ENCODE results near the gene MBTPS1.

Gene MBTPS1

DNA sequence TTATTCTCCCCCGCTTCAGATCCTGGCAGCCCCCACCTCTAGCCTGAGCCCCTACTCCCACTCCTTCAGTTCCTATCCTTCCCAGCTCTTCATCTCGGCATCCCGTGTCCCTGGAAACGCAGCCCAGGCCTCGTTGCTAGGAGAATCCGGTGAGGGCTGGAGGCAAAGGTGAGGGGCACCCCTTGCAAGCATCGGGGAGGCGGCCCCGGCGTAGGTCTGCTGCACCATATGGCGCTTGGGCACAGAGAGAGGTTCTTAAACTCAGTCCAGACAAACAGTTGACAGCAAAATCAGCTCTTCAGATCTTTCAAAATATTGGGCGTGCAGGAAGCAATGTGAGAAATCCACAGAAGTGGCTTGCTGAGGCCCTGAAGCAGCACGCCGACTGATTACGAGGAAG, 89.1 kb downstream of the MBTPS1 start:
- TF ChIP-seq EZH2 (IDR thresholded peaks at IDR 0.05; ENCODE audit: borderline replicate concordance, low read length), result no peak
- no peak for TF ChIP-seq CTCF (IDR thresholded peaks at IDR 0.05; ENCODE audit: low read length)
- no peaks in the 10 kb centered on the region for H3K36me3 ChIP-seq (ENCODE audit: insufficient read depth, low read length)

GRCh38 chr16:84026606-84027005, 90.1 kb downstream of the MBTPS1 start:
- no peak overlapping the region for H2AFZ ChIP-seq (ENCODE audit: low read length)
- no peaks in the 10 kb centered on the region for H3K4me1 ChIP-seq (ENCODE audit: insufficient read depth, low read length, severe bottlenecking)
- H3K36me3 ChIP-seq (ENCODE audit: insufficient read depth, low read length), result no peaks in the 10 kb centered on the region; the same call in 1 of the 2 replicates
- H3F3A ChIP-seq (ENCODE audit: insufficient read depth, low read length), result no peaks in the 10 kb centered on the region
- H3K9ac ChIP-seq (ENCODE audit: low read length), result no peak overlapping the region
- H3K9me2 ChIP-seq (ENCODE audit: low read depth, low read length), result no peaks in the 10 kb centered on the region
- no peak overlapping the region for H3K4me2 ChIP-seq (ENCODE audit: low read length)
- H3K79me2 ChIP-seq (ENCODE audit: insufficient read depth, low read length), result no peaks in the 10 kb centered on the region
- no peak overlapping the region for H3K27ac ChIP-seq (ENCODE audit: low read depth, low read length, poor library complexity, severe bottlenecking)
- H4K20me1 ChIP-seq (ENCODE audit: insufficient read depth, low read length), result no peaks in the 10 kb centered on the region
- TF ChIP-seq CTCF (IDR thresholded peaks at IDR 0.05; ENCODE audit: low read length) (no peak), EZH2 (IDR thresholded peaks at IDR 0.05; ENCODE audit: borderline replicate concordance, low read length) (no peak)
- peaks cover 6% of the 10 kb centered on the region for H3K9me3 ChIP-seq (ENCODE audit: low read length)
- H3K27me3 ChIP-seq (ENCODE audit: insufficient read depth, low read length), result peaks cover 8% of the 10 kb centered on the region; the same call in 1 of the 2 replicates
- no peak overlapping the region for H3K4me3 ChIP-seq (ENCODE audit: low read depth, low read length, poor library complexity, severe bottlenecking)

More for the DNA sequence above, 89.1 kb downstream of the MBTPS1 start:
- Histone ChIP-seq H3K27ac (ENCODE audit: low read depth, low read length, poor library complexity, severe bottlenecking) (no peak overlapping the region), H2AFZ (ENCODE audit: low read length) (no peak overlapping the region), H3K27me3 (ENCODE audit: insufficient read depth, low read length) (peaks cover under 1% of the 10 kb centered on the region; the same call in 1 of the 2 replicates), H3K4me2 (ENCODE audit: low read length) (no peak overlapping the region), H3K9me3 (ENCODE audit: low read length) (no peaks in the 10 kb centered on the region), H3K4me1 (ENCODE audit: insufficient read depth, low read length, severe bottlenecking) (no peaks in the 10 kb centered on the region), H3K9ac (ENCODE audit: low read length) (no peak overlapping the region), H3K9me2 (ENCODE audit: low read depth, low read length) (no peaks in the 10 kb centered on the region), H3F3A (ENCODE audit: insufficient read depth, low read length) (no peaks in the 10 kb centered on the region), H4K20me1 (ENCODE audit: insufficient read depth, low read length) (no peaks in the 10 kb centered on the region), H3K79me2 (ENCODE audit: insufficient read depth, low read length) (no peaks in the 10 kb centered on the region), H3K4me3 (ENCODE audit: low read depth, low read length, poor library complexity, severe bottlenecking) (no peak overlapping the region)

DNA sequence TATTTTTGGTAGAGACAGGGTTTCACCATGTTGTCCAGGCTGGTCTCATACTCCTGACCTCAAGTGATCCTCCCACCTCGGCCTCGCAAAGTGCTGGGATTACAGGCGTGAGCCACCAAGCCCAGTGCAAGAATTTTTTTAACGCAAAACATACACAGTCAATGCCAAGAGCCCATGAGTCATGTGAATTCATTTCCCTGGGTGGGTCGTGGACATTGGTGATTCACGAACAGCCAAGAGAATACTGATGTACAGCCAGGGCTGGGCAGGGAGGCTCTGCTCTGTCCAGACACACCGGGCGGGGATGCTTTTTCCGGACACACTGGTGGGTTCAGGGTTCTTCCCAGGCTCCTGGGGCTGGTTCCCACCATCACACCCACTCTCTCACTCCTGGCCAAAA, 91.9 kb downstream of the MBTPS1 start:
- H3K27ac ChIP-seq (ENCODE audit: low read depth, low read length, poor library complexity, severe bottlenecking), result no peak overlapping the region
- H2AFZ ChIP-seq (ENCODE audit: low read length), result no peak overlapping the region
- H3K9me2 ChIP-seq (ENCODE audit: low read depth, low read length), result no peaks in the 10 kb centered on the region
- no peaks in the 10 kb centered on the region for H3K4me1 ChIP-seq (ENCODE audit: insufficient read depth, low read length, severe bottlenecking)
- peaks cover 11% of the 10 kb centered on the region; the same call in 1 of the 2 replicates for H3K27me3 ChIP-seq (ENCODE audit: insufficient read depth, low read length)
- no peaks in the 10 kb centered on the region for H3F3A ChIP-seq (ENCODE audit: insufficient read depth, low read length)
- H3K4me2 ChIP-seq (ENCODE audit: low read length), result no peak overlapping the region
- H3K79me2 ChIP-seq (ENCODE audit: insufficient read depth, low read length), result no peaks in the 10 kb centered on the region
- no peak overlapping the region for H3K9ac ChIP-seq (ENCODE audit: low read length)
- peaks cover 10% of the 10 kb centered on the region for H3K9me3 ChIP-seq (ENCODE audit: low read length)
- no peaks in the 10 kb centered on the region for H4K20me1 ChIP-seq (ENCODE audit: insufficient read depth, low read length)
- H3K4me3 ChIP-seq (ENCODE audit: low read depth, low read length, poor library complexity, severe bottlenecking), result no peak overlapping the region
- TF ChIP-seq CTCF (IDR thresholded peaks at IDR 0.05; ENCODE audit: low read length), result no peak
- TF ChIP-seq EZH2 (IDR thresholded peaks at IDR 0.05; ENCODE audit: borderline replicate concordance, low read length), result no peak
- H3K36me3 ChIP-seq (ENCODE audit: insufficient read depth, low read length), result no peaks in the 10 kb centered on the region; the same call in 1 of the 2 replicates

All from OCI-LY1 (cell line).